NCI-H187 treated with DMSO at 0.1 percent for 48 hours (cell line): ENCODE results near the gene CTNNA3.

Experiments
- DNase-seq: peaks from one replicate; lab custom pipeline; 2025; lab: John Stamatoyannopoulos, UW

Gene CTNNA3

DNA sequence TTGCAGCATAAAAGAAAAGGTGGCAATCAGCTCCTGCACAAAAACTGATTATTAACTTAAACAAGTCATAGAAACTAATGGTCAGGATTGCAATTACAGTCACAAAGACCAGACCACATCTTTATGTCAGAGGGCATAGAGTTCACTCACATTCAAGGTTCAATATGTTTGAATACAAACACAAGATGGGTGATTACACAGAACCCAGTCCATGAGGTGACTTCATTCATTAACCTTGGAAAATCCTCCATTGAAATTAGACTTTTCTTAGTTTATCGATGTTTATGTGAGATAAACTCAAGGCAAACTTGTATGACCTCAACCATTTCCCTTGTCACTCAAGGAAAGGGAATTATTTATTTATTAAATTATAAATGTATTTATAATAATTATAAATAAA is 1158.8 kb downstream of the CTNNA3 start:
- no peak for DNase-seq

DNA sequence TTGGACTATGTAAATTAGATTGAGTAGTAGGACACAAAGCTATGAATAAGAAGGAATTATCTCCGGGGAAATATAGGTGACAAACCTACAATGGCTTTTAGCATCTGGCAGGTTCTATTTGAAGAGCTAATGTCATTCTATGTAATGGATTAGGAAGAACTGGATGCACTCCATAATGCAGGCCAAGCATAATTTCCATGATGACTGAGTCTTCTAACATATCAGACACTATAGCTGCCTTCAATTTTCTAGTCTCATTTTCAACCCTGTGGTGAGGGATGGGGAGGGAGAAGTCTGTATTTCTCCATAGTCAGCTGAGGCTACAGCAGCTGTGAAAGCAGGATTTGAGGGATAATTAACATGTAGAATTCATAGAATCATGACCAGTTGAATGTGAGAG is 1160.6 kb downstream of the CTNNA3 start:
- DNase-seq: no peak

DNA sequence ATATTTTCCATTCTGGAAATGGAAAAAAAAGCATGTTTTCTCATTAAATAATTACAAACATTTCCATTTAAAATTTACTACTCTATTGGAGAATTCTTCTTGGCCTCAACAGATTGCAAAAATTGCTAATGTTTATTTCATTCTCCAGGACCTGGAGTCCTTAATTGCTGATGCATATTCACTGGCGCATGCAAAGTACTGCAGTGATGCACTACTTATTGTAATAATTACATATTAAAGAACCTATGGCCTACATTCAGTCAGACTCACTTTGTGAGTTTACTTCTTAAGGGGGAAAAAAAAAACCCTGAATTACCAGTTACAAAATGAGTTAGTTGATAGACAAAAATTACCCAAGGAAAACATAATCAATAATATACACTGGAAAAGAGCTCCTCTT is 1161.1 kb downstream of the CTNNA3 start:
- no peak for DNase-seq

DNA sequence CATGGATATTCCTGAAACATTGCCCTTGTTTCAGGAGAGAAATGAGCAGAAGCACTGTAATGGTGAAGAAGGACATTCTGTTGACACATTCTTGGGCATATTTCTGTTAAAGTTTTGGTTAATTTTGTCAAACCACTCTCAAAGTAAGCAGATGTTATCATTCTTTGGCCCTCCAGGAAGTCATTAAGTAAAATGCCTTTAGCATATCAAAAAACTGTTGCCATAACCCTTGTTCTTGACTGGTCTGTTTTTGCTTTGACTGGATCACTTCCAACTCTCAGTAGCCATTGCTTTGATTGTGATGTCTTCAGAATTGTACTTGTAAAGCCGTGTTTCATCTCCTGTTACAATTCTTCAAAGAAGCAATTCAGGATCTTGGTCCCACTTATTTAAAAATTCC is 1174.5 kb downstream of the CTNNA3 start:
- no peak for DNase-seq

DNA sequence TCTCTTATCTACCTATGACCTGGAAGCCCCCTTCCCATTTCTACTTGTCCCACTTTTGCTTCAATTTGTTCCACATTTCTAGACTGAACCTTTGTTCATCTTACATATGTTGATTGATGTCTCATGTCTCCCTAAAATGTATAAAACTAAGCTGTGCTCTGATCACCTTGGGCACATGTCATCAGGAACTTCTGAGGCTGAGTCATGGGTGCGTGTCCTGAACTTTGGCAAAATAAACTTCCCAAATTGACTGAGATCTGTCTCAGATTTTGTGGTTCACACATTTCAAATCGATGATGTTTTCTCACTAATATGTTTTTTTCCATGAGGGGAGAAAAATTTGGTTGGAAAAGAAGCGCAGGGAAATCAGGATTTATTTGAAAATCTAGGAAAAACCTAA is 1176.4 kb downstream of the CTNNA3 start:
- DNase-seq: no peak

DNA sequence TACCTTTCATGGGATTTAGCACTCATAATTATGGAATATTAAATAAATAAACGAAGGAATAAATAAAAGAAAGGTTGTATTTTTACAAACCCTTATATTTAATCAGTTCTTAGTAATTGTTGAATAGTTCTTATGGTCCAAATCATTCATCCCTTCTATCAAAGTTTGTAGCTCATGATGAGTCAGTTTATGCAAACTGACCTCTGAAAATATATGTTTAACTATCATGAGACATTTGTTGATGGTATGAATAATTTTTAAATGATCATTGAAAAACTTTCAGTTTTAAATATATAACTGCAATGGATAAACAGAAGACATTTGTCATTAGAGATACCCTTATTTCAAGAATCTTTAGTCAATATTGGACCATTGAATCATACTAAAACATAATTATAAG is 1181.3 kb downstream of the CTNNA3 start:
- DNase-seq: no peak

DNA sequence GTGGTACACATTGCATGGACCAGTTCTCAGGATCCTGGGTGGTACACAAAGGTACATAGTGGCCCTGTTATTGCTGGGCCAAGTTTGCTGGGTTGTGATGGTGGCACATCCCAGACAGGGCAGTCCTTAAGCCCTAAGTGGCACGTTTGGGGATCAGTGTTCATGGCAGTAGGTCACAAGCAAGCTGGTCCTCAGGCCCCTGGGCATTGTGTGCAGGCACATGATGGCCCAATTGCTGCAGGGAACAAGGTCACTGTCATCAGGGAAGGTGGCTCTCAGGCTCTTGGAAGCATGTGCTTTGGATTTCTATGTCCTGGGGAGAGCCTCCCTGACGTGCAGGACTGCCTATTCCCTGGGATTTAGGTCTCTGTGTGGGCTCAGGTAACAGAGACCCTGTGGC is 1182.5 kb downstream of the CTNNA3 start:
- DNase-seq: no peak

DNA sequence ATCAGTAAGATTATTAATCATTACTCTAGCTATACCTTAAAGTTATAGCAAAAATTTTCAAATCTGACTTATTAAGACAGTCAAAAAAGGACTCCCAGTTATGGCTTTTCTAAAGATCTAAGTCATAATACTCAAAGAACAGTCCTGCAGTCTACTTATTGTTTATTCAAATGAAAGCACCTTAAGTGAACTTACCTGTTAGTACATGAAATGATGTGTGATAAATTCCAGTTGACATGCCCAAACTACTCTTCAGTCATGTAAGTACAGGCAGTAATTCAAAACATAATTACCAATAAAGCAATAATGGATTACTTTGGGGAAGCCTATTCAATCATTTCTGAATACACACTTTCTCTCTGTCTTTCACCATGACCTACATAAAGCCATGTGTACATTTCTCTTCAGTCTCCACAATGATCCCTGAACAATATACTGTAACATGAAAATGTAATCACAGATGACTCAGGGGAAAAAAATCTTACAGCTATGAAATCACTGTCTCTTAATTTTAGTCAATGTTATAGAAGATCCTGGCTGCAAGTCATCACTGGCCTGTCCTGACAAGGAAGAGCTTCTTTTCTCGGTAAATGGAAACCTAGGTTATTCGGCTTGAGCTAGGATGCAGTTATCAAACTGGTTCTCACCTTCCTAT is 1190.9 kb downstream of the CTNNA3 start:
- no peak for DNase-seq

DNA sequence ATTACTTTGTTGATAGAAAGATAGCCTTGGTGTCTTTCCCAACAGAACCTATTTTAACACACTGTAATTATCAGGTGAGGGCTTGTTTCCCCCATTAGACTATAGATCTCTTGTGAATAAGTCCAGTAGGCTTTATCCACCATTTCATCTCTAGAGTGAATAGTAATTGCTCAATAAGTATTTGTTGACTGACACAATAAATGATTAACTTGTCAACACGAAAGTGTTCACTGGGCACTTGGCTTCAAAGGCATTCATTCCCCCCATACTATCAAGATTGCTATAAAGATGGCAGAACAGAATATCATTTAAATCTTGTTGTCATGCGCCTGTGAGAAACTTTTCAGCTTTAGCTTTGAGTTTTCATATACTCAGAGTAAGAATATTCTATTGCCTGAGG is 1194.6 kb downstream of the CTNNA3 start:
- no peak for DNase-seq

DNA sequence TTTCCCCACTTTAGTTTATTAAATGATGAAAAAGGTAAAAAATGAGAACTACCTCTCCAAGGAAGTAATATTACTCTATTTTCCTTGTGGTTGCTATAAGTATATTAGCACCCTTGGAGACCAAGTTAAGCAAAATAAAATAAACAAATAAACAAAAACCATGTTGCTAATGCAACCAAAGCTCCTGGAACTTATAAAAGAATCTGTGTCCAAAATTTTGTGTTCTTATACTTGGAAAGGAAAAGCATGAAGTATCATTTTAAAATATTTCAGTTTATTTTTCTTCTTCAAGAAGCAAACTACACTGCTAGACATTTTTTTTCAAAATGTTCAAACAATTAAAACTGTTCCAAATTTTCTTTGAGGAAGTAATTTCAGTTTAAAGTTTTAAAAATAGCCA is 1212.0 kb downstream of the CTNNA3 start:
- no peak for DNase-seq

DNA sequence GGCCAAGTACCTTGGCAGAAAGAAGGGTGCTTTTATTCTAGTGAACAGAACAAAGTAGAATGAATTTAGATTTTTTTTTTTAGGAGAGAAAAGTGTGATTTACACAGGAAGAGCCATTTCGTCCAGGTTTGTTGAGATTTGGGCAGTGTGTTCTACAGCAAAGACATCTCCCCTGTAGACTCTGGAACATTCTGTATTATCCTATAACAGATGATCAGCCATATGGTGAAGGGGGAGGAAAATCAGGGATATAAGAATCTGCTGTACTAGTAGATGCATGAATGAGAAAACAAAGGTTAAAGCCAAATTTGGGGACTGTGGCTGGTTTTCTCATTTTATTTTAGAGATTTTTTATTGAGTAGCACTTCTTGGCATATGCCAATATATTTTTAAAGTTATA is 1223.8 kb downstream of the CTNNA3 start:
- DNase-seq: no peak

DNA sequence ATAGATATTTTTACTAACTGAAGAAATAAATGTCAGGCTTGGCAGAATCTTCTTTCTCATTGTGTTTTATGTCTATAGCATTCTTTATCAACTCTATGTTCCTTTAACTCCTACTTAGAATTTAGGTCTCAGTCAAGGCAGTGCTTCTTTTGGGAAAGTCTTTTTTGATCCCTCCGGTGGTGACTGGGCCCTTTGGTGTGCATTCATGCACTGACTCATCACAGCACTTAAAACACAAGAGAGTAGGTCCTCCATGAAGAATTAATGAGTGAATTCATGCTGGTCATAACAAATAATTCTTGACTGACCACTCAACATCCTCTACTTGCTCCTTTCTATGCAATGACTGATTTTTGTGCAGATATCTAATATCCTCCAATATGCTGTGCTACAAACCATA is 1229.0 kb downstream of the CTNNA3 start:
- no peak for DNase-seq

DNA sequence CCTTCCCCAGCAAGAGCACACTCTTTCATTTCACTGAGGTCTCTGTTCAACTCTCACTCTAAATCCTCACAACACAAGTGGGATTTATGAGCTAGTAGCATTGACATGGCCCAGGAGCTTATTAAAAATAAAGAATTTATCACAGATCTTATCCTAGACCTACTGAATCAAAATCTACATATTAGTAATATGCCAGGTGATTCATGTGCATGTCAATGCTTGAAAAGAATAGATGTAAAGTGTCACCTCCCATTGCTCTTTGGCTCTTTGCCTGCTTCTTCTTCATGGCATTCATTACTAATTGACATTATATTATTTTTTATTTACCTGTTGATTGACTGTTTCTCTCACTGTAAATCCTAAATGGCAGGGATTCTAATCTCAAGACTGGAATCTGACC is 1229.4 kb downstream of the CTNNA3 start:
- DNase-seq: no peak

DNA sequence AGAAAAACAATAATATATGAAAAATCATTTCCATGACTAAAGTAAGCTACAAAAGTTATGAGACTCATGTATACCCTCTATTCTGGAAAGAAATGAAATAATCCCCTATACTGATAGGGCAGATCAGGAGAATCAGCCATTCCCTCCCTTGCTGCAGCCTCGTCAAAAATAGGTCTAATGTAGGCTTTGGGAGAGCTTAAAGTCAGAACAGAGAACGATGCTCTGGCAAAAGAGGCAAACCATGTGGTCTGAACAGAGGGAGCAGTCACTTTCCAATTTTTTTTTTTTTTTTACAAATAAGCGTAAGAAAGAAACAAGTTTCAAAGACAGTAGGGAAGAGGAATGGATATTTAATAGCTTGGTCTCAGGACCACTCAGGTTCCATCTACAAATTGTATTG is 1232.4 kb downstream of the CTNNA3 start:
- no peak for DNase-seq

DNA sequence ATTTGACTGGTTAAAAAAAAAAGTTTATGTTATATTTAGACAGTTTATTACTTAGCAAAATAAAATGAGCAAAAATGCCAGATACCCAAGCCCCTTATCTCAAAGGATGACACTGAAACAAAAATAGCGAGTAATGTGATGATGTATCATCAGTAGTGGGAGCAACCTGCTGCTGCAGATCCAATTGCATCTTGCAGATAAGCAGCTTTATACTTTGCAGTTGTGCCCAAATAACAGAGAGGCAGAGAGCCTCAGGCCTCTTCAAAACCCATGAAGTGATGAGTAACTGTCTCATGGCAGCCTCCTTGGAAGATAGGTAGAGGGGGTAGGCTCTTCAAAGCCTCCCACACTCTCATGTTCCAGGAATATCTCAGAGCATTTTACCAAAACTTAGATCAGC is 1238.4 kb downstream of the CTNNA3 start:
- DNase-seq: no peak

DNA sequence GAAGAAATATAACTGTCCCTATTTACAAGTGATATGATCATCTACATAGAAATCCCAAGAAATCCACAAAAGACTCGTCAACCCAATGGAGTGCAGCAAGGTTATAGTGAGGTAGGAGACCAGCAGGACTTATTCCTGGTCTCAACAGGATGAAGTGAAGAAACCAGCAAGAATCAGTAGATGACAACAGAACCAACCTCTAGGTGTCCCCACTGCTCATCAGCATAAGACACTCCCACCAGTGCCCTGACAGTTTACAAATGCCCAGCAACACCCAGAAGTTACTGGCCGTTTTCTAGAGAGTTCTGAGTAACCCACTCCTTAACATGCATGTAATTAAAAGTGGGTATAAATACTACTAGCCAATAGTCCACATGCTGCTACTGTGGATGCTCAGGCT is 1240.7 kb downstream of the CTNNA3 start:
- no peak for DNase-seq

DNA sequence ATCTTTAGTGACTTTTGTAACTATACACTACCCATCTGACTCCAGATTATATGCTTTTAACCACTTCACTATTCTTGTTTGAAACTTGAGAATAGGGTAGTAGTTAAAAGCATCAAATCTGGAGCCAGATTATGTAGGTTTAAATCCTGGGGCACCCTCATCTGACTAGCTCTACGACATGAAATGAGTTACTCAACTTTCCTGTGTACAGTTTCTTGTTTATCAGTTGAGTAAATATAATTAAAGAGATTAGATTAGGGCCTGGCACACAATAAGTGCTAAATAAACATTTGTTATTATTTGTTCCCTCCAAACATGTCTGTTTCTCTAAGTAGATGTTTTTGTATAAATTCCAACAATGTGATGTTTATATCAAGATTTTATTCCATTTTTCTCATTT is 1255.4 kb downstream of the CTNNA3 start:
- no peak for DNase-seq

DNA sequence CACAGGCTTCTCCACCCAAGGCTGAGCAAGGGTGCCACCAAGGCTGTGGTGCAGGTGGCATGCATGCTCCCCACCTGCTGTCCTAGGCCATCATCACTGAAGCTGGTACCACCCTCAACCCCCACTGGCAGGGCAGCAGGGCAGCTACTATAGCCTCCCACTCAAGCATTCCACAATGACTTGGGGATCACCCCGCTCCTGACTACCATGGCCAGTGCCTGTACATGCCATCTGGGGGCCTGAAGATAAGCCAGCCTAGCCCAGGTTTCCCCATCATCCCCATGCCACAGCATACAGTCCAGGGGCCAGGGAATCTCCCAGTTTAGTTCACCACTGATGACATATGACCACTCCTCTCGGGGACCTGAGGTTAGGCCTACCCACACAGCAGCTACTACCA is 1281.1 kb downstream of the CTNNA3 start:
- no peak for DNase-seq

DNA sequence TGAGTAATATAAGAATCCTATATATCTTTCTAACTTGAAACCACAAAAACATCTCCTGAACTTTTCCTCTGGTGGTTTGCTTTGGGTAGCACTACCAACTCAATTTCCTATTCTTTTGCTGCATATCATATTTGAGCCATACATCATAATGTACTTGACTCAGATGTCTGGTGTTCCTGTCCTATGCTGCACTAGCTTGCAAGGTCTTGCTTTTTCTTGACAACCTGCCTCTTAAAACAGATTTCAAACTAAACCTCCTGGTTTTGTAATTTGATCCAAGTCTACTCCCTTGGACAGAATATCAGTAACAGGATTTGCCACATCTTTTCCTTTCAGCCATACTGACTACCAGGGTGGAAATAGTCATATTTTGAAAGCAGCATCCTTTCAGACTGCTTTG is 1290.4 kb downstream of the CTNNA3 start:
- DNase-seq: no peak

DNA sequence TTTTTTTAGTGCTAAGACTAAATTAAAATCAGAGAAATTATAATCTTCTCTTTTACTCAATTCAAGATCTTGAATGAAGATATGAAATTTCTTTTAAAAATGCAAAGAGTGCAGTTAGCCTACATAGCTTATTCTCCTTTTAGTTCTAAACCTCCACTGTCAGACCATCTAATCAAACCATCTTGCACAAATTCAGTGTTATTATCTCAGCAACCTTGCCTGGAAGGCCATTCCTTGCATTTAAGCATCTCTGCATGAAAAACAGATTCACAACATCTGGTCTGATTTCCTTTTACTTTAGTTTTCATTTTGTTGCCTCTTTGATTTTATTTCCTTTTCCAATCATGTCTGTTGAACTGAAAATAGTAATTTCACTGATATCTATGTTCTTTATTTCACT is 1297.3 kb downstream of the CTNNA3 start:
- DNase-seq: no peak

DNA sequence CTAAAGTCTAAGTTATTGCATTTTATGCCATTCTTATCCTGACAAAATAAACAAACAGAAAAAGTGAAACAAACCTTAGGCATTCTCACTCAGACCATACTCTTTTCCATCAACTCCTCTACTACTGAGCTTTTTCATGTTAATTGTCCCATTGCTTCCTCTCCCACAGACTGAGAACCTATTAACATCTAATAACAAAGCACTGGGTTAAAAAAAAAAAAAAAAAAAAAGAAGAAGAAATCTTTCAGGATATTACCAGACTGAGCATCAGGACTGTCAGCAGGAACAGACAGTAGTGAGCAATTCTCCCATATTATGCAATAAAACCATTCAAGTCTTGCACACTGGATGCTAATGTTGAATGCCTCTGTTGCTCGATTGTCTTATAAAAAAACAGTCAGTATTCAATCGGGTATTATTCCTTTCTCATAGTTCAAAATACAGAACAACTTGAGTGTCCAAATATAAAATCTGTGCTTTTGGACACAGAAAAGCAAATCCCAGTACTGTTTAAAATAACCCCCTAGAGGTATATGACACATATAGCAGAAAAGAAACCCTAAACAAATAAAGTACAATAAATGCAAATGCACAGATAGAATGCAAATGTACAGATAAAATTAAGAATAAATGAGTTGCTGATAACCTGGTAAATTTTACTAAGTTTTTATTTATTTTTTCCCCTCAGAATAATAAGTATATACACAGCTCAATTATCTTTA is 1301.5 kb downstream of the CTNNA3 start:
- DNase-seq: no peak

DNA sequence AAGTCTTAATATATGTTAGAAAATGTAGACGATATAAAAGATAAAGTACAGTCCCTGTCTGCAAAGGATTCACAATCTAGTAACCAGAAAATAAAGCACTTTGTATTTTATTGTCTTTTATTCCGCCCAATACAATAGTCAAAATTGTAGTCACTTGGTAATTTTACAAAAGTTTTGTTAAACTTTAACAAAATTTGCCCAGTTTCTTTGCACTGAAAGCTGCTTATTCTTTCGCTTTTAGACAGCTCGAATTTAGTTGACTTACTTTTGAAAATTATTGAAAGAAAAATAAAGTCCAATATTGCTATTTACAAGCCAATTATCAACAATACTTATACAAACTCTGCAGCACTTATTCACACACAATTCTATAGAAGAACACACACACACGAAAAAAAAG is 1305.1 kb downstream of the CTNNA3 start:
- no peak for DNase-seq

DNA sequence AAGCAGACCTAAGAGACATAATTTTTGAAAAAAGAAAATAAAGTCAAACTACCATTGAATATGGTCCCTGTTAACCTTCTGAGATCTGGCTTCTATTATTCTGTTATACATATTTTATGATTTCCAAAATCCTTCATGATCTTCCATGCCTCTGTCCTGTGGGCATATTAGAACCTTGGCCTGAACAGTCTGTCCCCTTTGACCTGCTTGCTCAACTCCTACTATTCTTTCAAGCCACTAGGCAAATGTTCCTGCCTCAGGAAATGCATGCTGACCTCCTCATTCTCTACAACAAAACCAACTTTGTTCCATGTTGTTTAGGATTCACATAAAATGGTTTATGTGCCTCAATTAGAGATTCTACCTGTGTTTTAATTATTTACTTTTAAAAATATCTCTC is 1315.0 kb downstream of the CTNNA3 start:
- DNase-seq: no peak
